Gastroesophageal sphincter (tissue), 4 donors: ENCODE measurements around the gene AGBL1. TPM values are rescaled to one million over a fixed set of nuclear protein-coding genes. Genes with fewer than 3 reads are reported as not detected.

ENCODE experiments used
- ATAC-seq: fragments of 150-250 bp; one replicate; pipeline ENCODE4 v1.9.1; 2016; ENCODE audit warnings: mild to moderate bottlenecking, moderate library complexity
- H3K27ac ChIP-seq, 4 donors: fragments of 200-600 bp; sonication (generic) in 3 of 4; 1 replicate in 3 of 4; 2 replicates in 1 of 4; pipeline ENCODE4 v1.5.1; 2016 to 2019
- H3K27me3 ChIP-seq: fragments of 200-600 bp; sonication (generic); one replicate; pipeline ENCODE4 v1.5.1; 2019
- H3K36me3 ChIP-seq, 2 donors: fragments of 200-600 bp; sonication (generic); one replicate each; pipeline ENCODE4 v1.5.1; 2019; ENCODE audit warnings: control low read depth in 1 of 2
- H3K4me1 ChIP-seq, 3 donors: fragments of 200-600 bp; sonication (generic); 1 replicate in 2 of 3; 2 replicates in 1 of 3; pipeline ENCODE4 v1.5.1; 2016 to 2019; ENCODE audit warnings: control low read depth in 2 of 3
- H3K4me3 ChIP-seq, 2 donors: fragments of 200-600 bp; sonication (generic); one replicate each; pipeline ENCODE4 v1.5.1; 2019; ENCODE audit warnings: mild to moderate bottlenecking in 1 of 2, moderate library complexity in 1 of 2
- H3K9me3 ChIP-seq, 3 donors: fragments of 200-600 bp; sonication (generic); one replicate each; pipeline ENCODE4 v1.5.1; 2017 to 2019; ENCODE audit warnings: control low read depth in 2 of 3
- CTCF ChIP-seq, 4 experiments: fragments of 200-600 bp in 2 of 4; fragments of 450-650 bp in 2 of 4; sonication (generic) in 1 of 4; IDR thresholded peaks; one replicate each; pipeline ENCODE4 v1.5.1; 2017 to 2019; ENCODE audit warnings: antibody characterized with exemption in 4 of 4, mild to moderate bottlenecking in 2 of 4, moderate library complexity in 2 of 4
- EP300 ChIP-seq: sonication (generic); formaldehyde crosslinking; IDR thresholded peaks from one replicate; pipeline ENCODE4 v1.6.1; 2017; ENCODE audit warnings: antibody characterized with exemption, mild to moderate bottlenecking
- POLR2A ChIP-seq, 2 donors: fragments of 450-650 bp; IDR thresholded peaks; one replicate each; pipeline ENCODE4 v1.6.1; 2017; ENCODE audit warnings: antibody characterized with exemption in 2 of 2, mild to moderate bottlenecking in 2 of 2, moderate library complexity in 1 of 2
- POLR2AphosphoS5 ChIP-seq: sonication (generic); formaldehyde crosslinking; IDR thresholded peaks from one replicate; pipeline ENCODE4 v1.6.1; 2017; ENCODE audit warnings: antibody characterized with exemption
- WGBS, 2 donors: methylation state at CpG; one replicate each; pipeline ENCODE4 v1.1.5; 2018; ENCODE audit warnings: low coverage in 1 of 2; 5-methylcytosine and 5-hydroxymethylcytosine counted together
- total RNA-seq, 4 donors: library from RNA; depleted of rRNA; stranded (reverse); fragments of >200 nt; gene quantifications; one replicate each; pipeline ENCODE4 v1.1.0, GENCODE V29; 2016

The AGBL1 gene
- total RNA-seq, 4 donors from 2014 or later, result 0.12 to 0.13 TPM; not detected in 2

DNA sequence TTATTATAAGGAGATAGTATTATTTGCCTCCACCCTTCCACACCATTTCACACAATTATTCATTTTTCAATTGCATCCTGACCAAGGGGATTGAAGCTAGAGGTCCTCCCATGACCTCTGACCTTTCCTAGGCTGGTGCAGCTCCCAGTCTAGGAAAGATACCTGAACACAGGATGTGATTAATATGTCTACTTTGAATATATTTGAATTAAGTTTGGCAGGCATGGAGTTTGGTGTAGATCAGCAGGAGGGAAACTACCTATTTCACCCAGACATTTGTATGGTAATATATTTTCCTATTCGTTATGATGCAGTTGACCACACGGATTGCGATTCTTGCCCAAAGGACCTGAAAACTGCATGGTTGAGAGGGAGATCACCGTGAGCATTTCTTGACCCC is 596.3 kb downstream of the AGBL1 start:
- no peak for TF ChIP-seq POLR2AphosphoS5
- no peak for TF ChIP-seq POLR2A (IDR thresholded peaks at IDR 0.05)
- no peaks in the 10 kb centered on the region for H3K36me3 ChIP-seq
- H3K27me3 ChIP-seq, result no peaks in the 10 kb centered on the region
- ATAC-seq, result no peak
- H3K27ac ChIP-seq, result no peak overlapping the region
- 88 to 100% methylated on average over 4 of the region's 4 CpGs for WGBS, 2 donors
- no peak overlapping the region for H3K4me3 ChIP-seq
- no peaks in the 10 kb centered on the region for H3K9me3 ChIP-seq
- H3K4me1 ChIP-seq, result no peaks in the 10 kb centered on the region

- H3K27me3 ChIP-seq, result no peaks in the 10 kb centered on the region
- H3K4me1 ChIP-seq, result no peaks in the 10 kb centered on the region
- TF ChIP-seq POLR2A (IDR thresholded peaks at IDR 0.05) (no peak), EP300 (no peak), POLR2AphosphoS5 (no peak), CTCF (IDR thresholded peaks at IDR 0.05) (no peak)
- H3K27ac ChIP-seq, result no peak overlapping the region
- no peaks in the 10 kb centered on the region for H3K9me3 ChIP-seq
- H3K4me3 ChIP-seq, result no peak overlapping the region
- no peak for ATAC-seq
- H3K36me3 ChIP-seq, result no peaks in the 10 kb centered on the region
- 29 to 57% methylated on average over 6 of the region's 6 CpGs for WGBS, 2 donors
These were observed 597.6 kb downstream of the AGBL1 start for GRCh38 chr15:86677278-86677677.

- TF ChIP-seq CTCF (IDR thresholded peaks at IDR 0.05) (no peak), EP300 (no peak)
- no peaks in the 10 kb centered on the region for H3K4me1 ChIP-seq
- no peaks in the 10 kb centered on the region for H3K36me3 ChIP-seq
- no peak for ATAC-seq
- H3K27ac ChIP-seq, result no peak overlapping the region
- H3K4me3 ChIP-seq, result no peak overlapping the region
- no peaks in the 10 kb centered on the region for H3K9me3 ChIP-seq
- no peaks in the 10 kb centered on the region for H3K27me3 ChIP-seq
- 86 to 93% methylated on average over 2 to 3 of the region's 3 CpGs for WGBS, 2 donors
These were observed 605.6 kb downstream of the AGBL1 start for GRCh38 chr15:86685263-86685662.

GRCh38 chr15:86689006-86689405 is 609.3 kb downstream of the AGBL1 start:
- WGBS, 2 donors, result 77 to 88% methylated on average over 4 of the region's 4 CpGs
- ATAC-seq, result no peak
- H3K27me3 ChIP-seq, result no peaks in the 10 kb centered on the region
- no peaks in the 10 kb centered on the region for H3K4me1 ChIP-seq
- H3K27ac ChIP-seq, result no peak overlapping the region
- no peak overlapping the region for H3K4me3 ChIP-seq
- no peaks in the 10 kb centered on the region for H3K36me3 ChIP-seq
- no peaks in the 10 kb centered on the region for H3K9me3 ChIP-seq
- TF ChIP-seq CTCF (IDR thresholded peaks at IDR 0.05), result no peak
- TF ChIP-seq POLR2A (IDR thresholded peaks at IDR 0.05), result no peak
- no peak for TF ChIP-seq EP300
- no peak for TF ChIP-seq POLR2AphosphoS5

GRCh38 chr15:86690566-86690965 is 610.9 kb downstream of the AGBL1 start:
- WGBS, 2 donors, result 69 to 82% methylated on average over 1 of the region's 1 CpG
- H3K36me3 ChIP-seq, result no peaks in the 10 kb centered on the region
- no peak overlapping the region for H3K27ac ChIP-seq
- H3K4me1 ChIP-seq, result no peaks in the 10 kb centered on the region
- no peak for ATAC-seq
- H3K27me3 ChIP-seq, result no peaks in the 10 kb centered on the region
- no peaks in the 10 kb centered on the region for H3K9me3 ChIP-seq
- TF ChIP-seq POLR2AphosphoS5 (no peak), EP300 (no peak), CTCF (IDR thresholded peaks at IDR 0.05) (no peak), POLR2A (IDR thresholded peaks at IDR 0.05) (no peak)
- no peak overlapping the region for H3K4me3 ChIP-seq
